Measurements from ENCODE around the gene TMED5.
"Not testable (repeated sequence)": the region's sequence is repeated elsewhere in the genome, so short reads cannot be mapped to it uniquely, and the experiment has no call there.

The TMED5 gene

GRCh38 chr1:93171549-93172034, 8.6 kb downstream of the TMED5 start:
- DNase-seq (ENCODE audit: low spot score) = no peak

GRCh38 chr1:93170141-93170678, 10.0 kb downstream of the TMED5 start:
- not testable (repeated sequence) for DNase-seq (ENCODE audit: low spot score)

- DNase-seq (ENCODE audit: low spot score) = no peak
Observed at GRCh38 chr1:93167006-93167405, 13.2 kb downstream of the TMED5 start.

- not testable (repeated sequence) for DNase-seq (ENCODE audit: low spot score)
Observed at GRCh38 chr1:93165895-93166294, 14.3 kb downstream of the TMED5 start.

GRCh38 chr1:93164816-93165215, 15.4 kb downstream of the TMED5 start:
- DNase-seq (ENCODE audit: low spot score) = no peak

- not testable (repeated sequence) for DNase-seq (ENCODE audit: low spot score)
Observed at GRCh38 chr1:93163314-93163713, 16.9 kb downstream of the TMED5 start.

- no peak for DNase-seq (ENCODE audit: low spot score)
Observed at GRCh38 chr1:93159337-93159736, 20.9 kb downstream of the TMED5 start.

- no peak for DNase-seq (ENCODE audit: low spot score)
Observed at GRCh38 chr1:93155335-93155734, 24.9 kb downstream of the TMED5 start.

GRCh38 chr1:93154898-93155297, 25.3 kb downstream of the TMED5 start:
- no peak for DNase-seq (ENCODE audit: low spot score)

- no peak for DNase-seq (ENCODE audit: low spot score)
Observed at GRCh38 chr1:93152835-93153234, 27.4 kb downstream of the TMED5 start.

GRCh38 chr1:93151474-93151873, 28.7 kb downstream of the TMED5 start:
- no peak for DNase-seq (ENCODE audit: low spot score)

GRCh38 chr1:93150729-93151128, 29.5 kb downstream of the TMED5 start:
- no peak for DNase-seq (ENCODE audit: low spot score)

- DNase-seq (ENCODE audit: low spot score) = no peak
Observed at GRCh38 chr1:93148001-93148400, 32.2 kb downstream of the TMED5 start.

GRCh38 chr1:93143769-93144168, 36.4 kb downstream of the TMED5 start:
- DNase-seq (ENCODE audit: low spot score) = no peak

GRCh38 chr1:93143136-93143535, 37.1 kb downstream of the TMED5 start:
- no peak for DNase-seq (ENCODE audit: low spot score)

GRCh38 chr1:93142161-93142560, 38.1 kb downstream of the TMED5 start:
- DNase-seq (ENCODE audit: low spot score) = no peak

GRCh38 chr1:93140106-93140505, 40.1 kb downstream of the TMED5 start:
- no peak for DNase-seq (ENCODE audit: low spot score)

GRCh38 chr1:93137604-93138292, 42.5 kb downstream of the TMED5 start:
- DNase-seq (ENCODE audit: low spot score) = no peak

GRCh38 chr1:93136445-93136844, 43.8 kb downstream of the TMED5 start:
- DNase-seq (ENCODE audit: low spot score) = no peak

GRCh38 chr1:93132638-93133037, 47.6 kb downstream of the TMED5 start:
- no peak for DNase-seq (ENCODE audit: low spot score)

- DNase-seq (ENCODE audit: low spot score) = no peak
Observed at GRCh38 chr1:93129507-93130099, 50.6 kb downstream of the TMED5 start.

GRCh38 chr1:93124556-93125355, 55.5 kb downstream of the TMED5 start:
- DNase-seq (ENCODE audit: low spot score) = no peak

All from LoVo (cell line).